ENCODE data around the gene PNCK. TPM values are rescaled to one million over a fixed set of nuclear protein-coding genes. Genes with fewer than 3 reads are reported as not detected.

The PNCK gene
- polyA plus RNA-seq, 3 donors, result not detected

GRCh38 chrX:153665726-153666306 lies 7.8 kb downstream of the PNCK start:
- peaks cover 23 to 58% (median 48%) of the 10 kb centered on the region in 3 donors for H3K27me3 Mint-ChIP-seq (ENCODE audit: low read depth in 3 of 3)

DNA sequence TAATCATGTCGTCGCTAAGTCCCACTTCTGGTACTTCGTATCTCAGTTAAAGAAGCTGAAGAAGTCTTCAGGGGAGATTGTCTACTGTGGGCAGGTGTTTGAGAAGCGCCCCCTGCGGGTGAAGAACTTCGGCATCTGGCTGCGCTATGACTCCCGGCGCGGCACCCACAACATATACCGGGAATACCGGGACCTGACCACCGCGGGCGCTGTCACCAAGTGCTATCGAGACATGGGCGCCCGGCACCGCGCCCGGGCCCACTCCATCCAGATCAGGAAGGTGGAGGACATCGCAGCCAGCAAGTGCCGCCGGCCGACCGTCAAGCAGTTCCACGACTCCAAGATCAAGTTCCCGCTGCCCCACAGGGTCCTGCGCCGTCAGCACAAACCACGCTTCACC lies 11.3 kb downstream of the PNCK start:
- Histone ChIP-seq H3K27ac (ENCODE audit: low read depth in 1 of 2, low read length in 2 of 2) (no peak overlapping the region), H3K36me3 (replicated peaks in 1 of 2; ENCODE audit: control insufficient read depth in 1 of 2, insufficient read depth in 2 of 2, low read length in 2 of 2) (no peaks in the 10 kb centered on the region), H3K27me3 (ENCODE audit: control insufficient read depth in 2 of 2, insufficient read depth in 2 of 2, low read length in 2 of 2) (peaks cover 22 to 24% of the 10 kb centered on the region in 2 donors), H3K79me2 (ENCODE audit: insufficient read depth, low read length) (no peaks in the 10 kb centered on the region), H3K4me2 (replicated peaks; ENCODE audit: extremely low read depth, low read length, poor library complexity, severe bottlenecking) (peak overlapping the region; percentile 4), H2AFZ (ENCODE audit: insufficient read depth, low read depth, low read length, poor library complexity, severe bottlenecking) (no peak overlapping the region), H3K4me3 (replicated peaks in 1 of 3; ENCODE audit: low read depth in 2 of 3, low read length in 3 of 3) (no peak overlapping the region), H3K4me1 (ENCODE audit: control insufficient read depth in 1 of 2, insufficient read depth in 2 of 2, low read length in 2 of 2) (no peaks in the 10 kb centered on the region), H3K9me3 (replicated peaks in 1 of 2; ENCODE audit: control insufficient read depth in 1 of 2, insufficient read depth in 1 of 2, low read length in 2 of 2) (peaks cover 0 to 7% of the 10 kb centered on the region in 2 donors), H3K9ac (ENCODE audit: insufficient read depth, low read length, poor library complexity, severe bottlenecking) (no peak overlapping the region), H4K20me1 (ENCODE audit: insufficient read depth, low read length) (no peaks in the 10 kb centered on the region)
- Mint-ChIP-seq H3K4me3 (peak overlapping the region; percentile 34 to 81), H3K9me3 (peaks cover 0 to 24% (median 11%) of the 10 kb centered on the region in 7 donors), H3K36me3 (no peaks in the 10 kb centered on the region), H3K4me1 (peaks cover 9% of the 10 kb centered on the region), H3K27ac (no peak overlapping the region), H3K27me3 (ENCODE audit: low read depth in 3 of 3) (peaks cover 21 to 70% (median 53%) of the 10 kb centered on the region in 3 donors)
- peak; percentile 52 for TF ChIP-seq CTCF (IDR thresholded peaks at IDR 0.05)
- peak in 2 of 3 donors; percentile 25 to 29 for DNase-seq
- intact Hi-C loops (cut with micrococcal nuclease), result loop anchor here in 1 of 2 donors (10.0 kb wide), 2 partner anchors 627 to 717 kb away; no protein-coding TSS in a partner anchor
- WGBS (ENCODE audit: insufficient coverage), result 0% methylated on average over 16 of the region's 31 CpGs

More at GRCh38 chrX:153665726-153666306, 7.8 kb downstream of the PNCK start:
- Histone ChIP-seq H3K9me3 (replicated peaks in 1 of 2; ENCODE audit: control insufficient read depth in 1 of 2, insufficient read depth in 1 of 2, low read length in 2 of 2) (peaks cover 0 to 7% of the 10 kb centered on the region in 2 donors), H3K79me2 (ENCODE audit: insufficient read depth, low read length) (no peaks in the 10 kb centered on the region), H3K36me3 (replicated peaks in 1 of 2; ENCODE audit: control insufficient read depth in 1 of 2, insufficient read depth in 2 of 2, low read length in 2 of 2) (no peaks in the 10 kb centered on the region), H3K4me3 (replicated peaks in 1 of 3; ENCODE audit: low read depth in 2 of 3, low read length in 3 of 3) (no peak overlapping the region), H4K20me1 (ENCODE audit: insufficient read depth, low read length) (no peaks in the 10 kb centered on the region), H3K27ac (ENCODE audit: low read depth in 1 of 2, low read length in 2 of 2) (no peak overlapping the region), H3K27me3 (ENCODE audit: control insufficient read depth in 2 of 2, insufficient read depth in 2 of 2, low read length in 2 of 2) (peaks cover 19 to 20% of the 10 kb centered on the region in 2 donors), H3K9ac (ENCODE audit: insufficient read depth, low read length, poor library complexity, severe bottlenecking) (no peak overlapping the region), H2AFZ (ENCODE audit: insufficient read depth, low read depth, low read length, poor library complexity, severe bottlenecking) (no peak overlapping the region), H3K4me2 (replicated peaks; ENCODE audit: extremely low read depth, low read length, poor library complexity, severe bottlenecking) (no peak overlapping the region), H3K4me1 (ENCODE audit: control insufficient read depth in 1 of 2, insufficient read depth in 2 of 2, low read length in 2 of 2) (no peaks in the 10 kb centered on the region)
- peaks cover 0 to 24% (median 4%) of the 10 kb centered on the region in 7 donors for H3K9me3 Mint-ChIP-seq
- no peak for DNase-seq
- intact Hi-C loops (cut with micrococcal nuclease), result loop anchor here (5.0 to 10.0 kb wide), 4 partner anchors 114 to 721 kb away; no protein-coding TSS in a partner anchor
- WGBS (ENCODE audit: insufficient coverage), result no CpG with 5 or more reads among the region's 9 CpGs
- no peaks in the 10 kb centered on the region for H3K36me3 Mint-ChIP-seq
- no peak for TF ChIP-seq CTCF (IDR thresholded peaks at IDR 0.05)
- H3K4me1 Mint-ChIP-seq, result peaks cover 14% of the 10 kb centered on the region
- no peak overlapping the region for H3K4me3 Mint-ChIP-seq
- H3K27ac Mint-ChIP-seq, result no peak overlapping the region
